HEK293 (cell line): ENCODE measurements around the gene TPM4.

Experiments used
- CTCF ChIP-seq: fragments of 450-650 bp; formaldehyde crosslinking; IDR thresholded peaks from 2 replicates; pipeline ENCODE4 v1.5.1; 2016; ENCODE audit warnings: missing biosample characterization, missing genetic modification characterization
- GLI2 ChIP-seq: fragments of 450-650 bp; formaldehyde crosslinking; IDR thresholded peaks from 2 replicates; pipeline ENCODE4; 2017; ENCODE audit warnings: missing biosample characterization, missing genetic modification characterization, low read depth, borderline replicate concordance
- KLF16 ChIP-seq: fragments of 450-650 bp; formaldehyde crosslinking; IDR thresholded peaks from 2 replicates; pipeline ENCODE4 v1.5.1; 2017; ENCODE audit warnings: missing biosample characterization, missing genetic modification characterization
- RBAK ChIP-seq: fragments of 450-650 bp; formaldehyde crosslinking; IDR thresholded peaks from 2 replicates; pipeline ENCODE4 v1.5.1; 2016; ENCODE audit warnings: missing biosample characterization, missing genetic modification characterization
- REST ChIP-seq: fragments of 450-650 bp; formaldehyde crosslinking; IDR thresholded peaks from 2 replicates; pipeline ENCODE4 v1.5.1; 2016; ENCODE audit warnings: missing biosample characterization, missing genetic modification characterization
- SP3 ChIP-seq: fragments of 450-650 bp; formaldehyde crosslinking; IDR thresholded peaks from 2 replicates; pipeline ENCODE4 v1.5.1; 2016; ENCODE audit warnings: missing biosample characterization, missing genetic modification characterization
- YY1 ChIP-seq: fragments of 450-650 bp; formaldehyde crosslinking; IDR thresholded peaks from 2 replicates; pipeline ENCODE4 v1.5.1; 2018; ENCODE audit warnings: missing biosample characterization, missing genetic modification characterization
- ZEB2 ChIP-seq: fragments of 450-650 bp; formaldehyde crosslinking; IDR thresholded peaks from 2 replicates; pipeline ENCODE4 v1.5.1; 2016; ENCODE audit warnings: missing biosample characterization, missing genetic modification characterization
- ZFP3 ChIP-seq: fragments of 450-650 bp; formaldehyde crosslinking; IDR thresholded peaks from 2 replicates; pipeline ENCODE4 v1.5.1; 2016; ENCODE audit warnings: low read depth, missing biosample characterization, missing genetic modification characterization
- ZNF114 ChIP-seq: fragments of 450-650 bp; formaldehyde crosslinking; IDR thresholded peaks from 2 replicates; pipeline ENCODE4 v1.5.0; 2017; ENCODE audit warnings: missing biosample characterization, missing genetic modification characterization
- ZNF121 ChIP-seq: fragments of 450-650 bp; formaldehyde crosslinking; IDR thresholded peaks from 2 replicates; pipeline ENCODE4 v1.5.1; 2016; ENCODE audit warnings: missing biosample characterization, missing genetic modification characterization
- ZNF280D ChIP-seq: fragments of 450-650 bp; formaldehyde crosslinking; IDR thresholded peaks from 2 replicates; pipeline ENCODE4 v1.5.1; 2016; ENCODE audit warnings: missing biosample characterization, missing genetic modification characterization
- ZNF549 ChIP-seq: fragments of 450-650 bp; IDR thresholded peaks from 2 replicates; pipeline ENCODE4 v1.5.1; 2018; ENCODE audit warnings: missing biosample characterization, missing genetic modification characterization, mild to moderate bottlenecking, inconsistent platforms, moderate library complexity
- ZNF768 ChIP-seq: fragments of 450-650 bp; formaldehyde crosslinking; IDR thresholded peaks from 2 replicates; pipeline ENCODE4 v1.5.1; 2018; ENCODE audit warnings: missing biosample characterization, mild to moderate bottlenecking, missing genetic modification characterization

- TF ChIP-seq ZNF549 (tag by site-specific recombination) = no peak
- no peak for TF ChIP-seq CTCF (tag by site-specific recombination)
- TF ChIP-seq KLF16 (tag by site-specific recombination) = no peak
- TF ChIP-seq GLI2 (tag by site-specific recombination) = no peak
- TF ChIP-seq SP3 (tag by site-specific recombination) = no peak
- no peak for TF ChIP-seq RBAK (tag by site-specific recombination)
- TF ChIP-seq ZFP3 (tag by site-specific recombination) = no peak
- no peak for TF ChIP-seq ZNF121 (tag by site-specific recombination)
- no peak for TF ChIP-seq ZNF114
- no peak for TF ChIP-seq ZNF768 (tag by site-specific recombination)
- TF ChIP-seq REST (tag by site-specific recombination) = no peak
- TF ChIP-seq YY1 (tag by site-specific recombination) = no peak
- no peak for TF ChIP-seq ZEB2 (tag by site-specific recombination)
- TF ChIP-seq ZNF280D (tag by site-specific recombination) = no peak
Observed at GRCh38 chr19:16075430-16076153, 703 bp upstream of the TPM4 start.
